GM19043 (cell line): ENCODE results near the gene SRRM4.

ENCODE experiments used
- ATAC-seq: cut with Tn5 transposase; IDR thresholded peaks from one replicate; pipeline ENCODE4 v1.9.1; 2021; ENCODE audit warnings: low read depth; ENCODE audit not compliant: unreplicated experiment

SRRM4 gene

GRCh38 chr12:119114294-119114693, 133.0 kb downstream of the SRRM4 start:
- ATAC-seq: no peak

- no peak for ATAC-seq
These were observed 134.1 kb downstream of the SRRM4 start for GRCh38 chr12:119115296-119115905.

- ATAC-seq: no peak
These were observed 136.6 kb downstream of the SRRM4 start for GRCh38 chr12:119117936-119118335.

- ATAC-seq: no peak
These were observed 137.3 kb downstream of the SRRM4 start for GRCh38 chr12:119118625-119119024.

- no peak for ATAC-seq
These were observed 140.7 kb downstream of the SRRM4 start for GRCh38 chr12:119122047-119122446.

- ATAC-seq: no peak
These were observed 141.4 kb downstream of the SRRM4 start for GRCh38 chr12:119122751-119123150.

- ATAC-seq: no peak
These were observed 147.2 kb downstream of the SRRM4 start for GRCh38 chr12:119128527-119128926.

GRCh38 chr12:119129827-119130434, 148.6 kb downstream of the SRRM4 start:
- no peak for ATAC-seq

- no peak for ATAC-seq
These were observed 149.2 kb downstream of the SRRM4 start for GRCh38 chr12:119130523-119130922.

- ATAC-seq: no peak
These were observed 153.1 kb downstream of the SRRM4 start for GRCh38 chr12:119134284-119135072.

GRCh38 chr12:119136811-119137410, 155.6 kb downstream of the SRRM4 start:
- no peak for ATAC-seq

GRCh38 chr12:119139448-119139847, 158.1 kb downstream of the SRRM4 start:
- ATAC-seq: no peak

- ATAC-seq: no peak
These were observed 164.0 kb downstream of the SRRM4 start for GRCh38 chr12:119145367-119145766.

- no peak for ATAC-seq
These were observed 166.6 kb downstream of the SRRM4 start for GRCh38 chr12:119147847-119148448.

- no peak for ATAC-seq
These were observed 167.9 kb downstream of the SRRM4 start for GRCh38 chr12:119149270-119149669.

GRCh38 chr12:119151445-119152026, 170.2 kb downstream of the SRRM4 start:
- no peak for ATAC-seq

GRCh38 chr12:119153477-119154434, 172.4 kb downstream of the SRRM4 start:
- no peak for ATAC-seq

GRCh38 chr12:119154435-119154818, 173.1 kb downstream of the SRRM4 start:
- ATAC-seq: no peak

- ATAC-seq: no peak
These were observed 175.2 kb downstream of the SRRM4 start for GRCh38 chr12:119156401-119157044.
